ENCODE data around the gene MOB1B.

Gene MOB1B

GRCh38 chr4:70945452-70946055 is 43.4 kb downstream of the MOB1B start:
- DNase-seq (ENCODE audit: low read depth, low spot score) = no peak
- TF ChIP-seq CTCF (IDR thresholded peaks at IDR 0.05; ENCODE audit: low read depth, low read length) = no peak
- in situ Hi-C loops (cut with HindIII; ENCODE audit: low sequenced_read_pairs) = no loop called here
- no peak overlapping the region for H3K4me3 ChIP-seq (ENCODE audit: low read depth, low read length)

GRCh38 chr4:70946939-70947338 is 44.8 kb downstream of the MOB1B start:
- in situ Hi-C loops (cut with HindIII; ENCODE audit: low sequenced_read_pairs) = no loop called here
- no peak overlapping the region for H3K4me3 ChIP-seq (ENCODE audit: low read depth, low read length)
- no peak for TF ChIP-seq CTCF (IDR thresholded peaks at IDR 0.05; ENCODE audit: low read depth, low read length)
- DNase-seq (ENCODE audit: low read depth, low spot score) = no peak

- TF ChIP-seq CTCF (IDR thresholded peaks at IDR 0.05; ENCODE audit: low read depth, low read length) = no peak
- no peak for DNase-seq (ENCODE audit: low read depth, low spot score)
- in situ Hi-C loops (cut with HindIII; ENCODE audit: low sequenced_read_pairs) = no loop called here
- H3K4me3 ChIP-seq (ENCODE audit: low read depth, low read length) = no peak overlapping the region
Measured at GRCh38 chr4:70948665-70949260, 46.6 kb downstream of the MOB1B start.

GRCh38 chr4:70954032-70954431 is 51.9 kb downstream of the MOB1B start:
- H3K4me3 ChIP-seq (ENCODE audit: low read depth, low read length) = no peak overlapping the region
- in situ Hi-C loops (cut with HindIII; ENCODE audit: low sequenced_read_pairs) = no loop called here
- DNase-seq (ENCODE audit: low read depth, low spot score) = peak; percentile 32
- TF ChIP-seq CTCF (IDR thresholded peaks at IDR 0.05; ENCODE audit: low read depth, low read length) = no peak

GRCh38 chr4:70956549-70957210 is 54.5 kb downstream of the MOB1B start:
- in situ Hi-C loops (cut with HindIII; ENCODE audit: low sequenced_read_pairs) = no loop called here
- TF ChIP-seq CTCF (IDR thresholded peaks at IDR 0.05; ENCODE audit: low read depth, low read length) = no peak
- no peak overlapping the region for H3K4me3 ChIP-seq (ENCODE audit: low read depth, low read length)
- no peak for DNase-seq (ENCODE audit: low read depth, low spot score)

- H3K4me3 ChIP-seq (ENCODE audit: low read depth, low read length) = no peak overlapping the region
- in situ Hi-C loops (cut with HindIII; ENCODE audit: low sequenced_read_pairs) = no loop called here
- peak; percentile 91 for DNase-seq (ENCODE audit: low read depth, low spot score)
- TF ChIP-seq CTCF (IDR thresholded peaks at IDR 0.05; ENCODE audit: low read depth, low read length) = no peak
Measured at GRCh38 chr4:70958681-70959080, 56.5 kb downstream of the MOB1B start.

Data from astrocyte of the spinal cord (primary cell).